Lower lobe of right lung (tissue), 2 donors: ENCODE measurements around the gene WAPL. TPM values are rescaled to one million over a fixed set of nuclear protein-coding genes. Genes with fewer than 3 reads are reported as not detected.
A peak's percentile ranks its signal among the peaks of the same experiment; 100 is the strongest.
"Not testable (repeated sequence)": the region's sequence is repeated elsewhere in the genome, so short reads cannot be mapped to it uniquely, and the experiment has no call there.

Experiments used
- ATAC-seq, 2 donors: fragments of 200-7000 bp; cut with Tn5 transposase; one replicate each; pipeline ENCODE4 v1.9.1; 2020 to 2022; ENCODE audit warnings: mild to moderate bottlenecking in 2 of 2, moderate library complexity in 2 of 2
- DNase-seq: peaks from one replicate; pipeline ENCODE4 v3.0.0-alpha.2; 2020
- H3K27ac ChIP-seq: fragments of 200-600 bp; one replicate; pipeline ENCODE4 v1.8.0; 2022
- H3K27me3 ChIP-seq: fragments of 200-600 bp; one replicate; pipeline ENCODE4 v1.8.0; 2022; ENCODE audit warnings: low read depth
- H3K36me3 ChIP-seq: fragments of 200-600 bp; one replicate; pipeline ENCODE4 v1.8.0; 2022; ENCODE audit warnings: mild to moderate bottlenecking
- H3K4me1 ChIP-seq: fragments of 200-600 bp; one replicate; pipeline ENCODE4 v1.8.0; 2022
- H3K4me3 ChIP-seq: fragments of 200-600 bp; one replicate; pipeline ENCODE4 v1.8.0; 2022; ENCODE audit warnings: mild to moderate bottlenecking
- H3K9me3 ChIP-seq: fragments of 200-600 bp; one replicate; pipeline ENCODE4 v1.8.0; 2022
- CTCF ChIP-seq: fragments of 200-600 bp; IDR thresholded peaks from one replicate; pipeline ENCODE4 v1.8.0; 2022; ENCODE audit warnings: antibody characterized with exemption, mild to moderate bottlenecking
- intact Hi-C: fragments of 100-400 bp; cut with DNase I; formaldehyde crosslinking; loops from one replicate; pipeline ENCODE4 v1.11.0; 2022
- long read RNA-seq: library from polyadenylated mRNA; unstranded; transcript quantifications from one replicate; pipeline ENCODE4 v2.0.0, GENCODE V29; 2021
- total RNA-seq: library from RNA; stranded (reverse); fragmentation: NEBNext Ultra II Directional; extraction: Animal tissue kit (Norgen Biotek cat#: 25700); gene quantifications from one replicate; pipeline ENCODE4 v1.2.1, GENCODE V29; 2021
- donor health status: DM: no; HTN: yes; CAD: no; lungs with severe emphysema.

WAPL gene, protein sequence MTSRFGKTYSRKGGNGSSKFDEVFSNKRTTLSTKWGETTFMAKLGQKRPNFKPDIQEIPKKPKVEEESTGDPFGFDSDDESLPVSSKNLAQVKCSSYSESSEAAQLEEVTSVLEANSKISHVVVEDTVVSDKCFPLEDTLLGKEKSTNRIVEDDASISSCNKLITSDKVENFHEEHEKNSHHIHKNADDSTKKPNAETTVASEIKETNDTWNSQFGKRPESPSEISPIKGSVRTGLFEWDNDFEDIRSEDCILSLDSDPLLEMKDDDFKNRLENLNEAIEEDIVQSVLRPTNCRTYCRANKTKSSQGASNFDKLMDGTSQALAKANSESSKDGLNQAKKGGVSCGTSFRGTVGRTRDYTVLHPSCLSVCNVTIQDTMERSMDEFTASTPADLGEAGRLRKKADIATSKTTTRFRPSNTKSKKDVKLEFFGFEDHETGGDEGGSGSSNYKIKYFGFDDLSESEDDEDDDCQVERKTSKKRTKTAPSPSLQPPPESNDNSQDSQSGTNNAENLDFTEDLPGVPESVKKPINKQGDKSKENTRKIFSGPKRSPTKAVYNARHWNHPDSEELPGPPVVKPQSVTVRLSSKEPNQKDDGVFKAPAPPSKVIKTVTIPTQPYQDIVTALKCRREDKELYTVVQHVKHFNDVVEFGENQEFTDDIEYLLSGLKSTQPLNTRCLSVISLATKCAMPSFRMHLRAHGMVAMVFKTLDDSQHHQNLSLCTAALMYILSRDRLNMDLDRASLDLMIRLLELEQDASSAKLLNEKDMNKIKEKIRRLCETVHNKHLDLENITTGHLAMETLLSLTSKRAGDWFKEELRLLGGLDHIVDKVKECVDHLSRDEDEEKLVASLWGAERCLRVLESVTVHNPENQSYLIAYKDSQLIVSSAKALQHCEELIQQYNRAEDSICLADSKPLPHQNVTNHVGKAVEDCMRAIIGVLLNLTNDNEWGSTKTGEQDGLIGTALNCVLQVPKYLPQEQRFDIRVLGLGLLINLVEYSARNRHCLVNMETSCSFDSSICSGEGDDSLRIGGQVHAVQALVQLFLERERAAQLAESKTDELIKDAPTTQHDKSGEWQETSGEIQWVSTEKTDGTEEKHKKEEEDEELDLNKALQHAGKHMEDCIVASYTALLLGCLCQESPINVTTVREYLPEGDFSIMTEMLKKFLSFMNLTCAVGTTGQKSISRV (N-terminal part only)
- 38.2 TPM for total RNA-seq
- long read RNA-seq, full-length matches to known transcripts, result 12 of 77 reads
- long read RNA-seq, partial matches to known transcripts, result 45 of 77 reads
- long read RNA-seq, other reads (novel, unspliced or antisense), result 20 of 77 reads

DNA sequence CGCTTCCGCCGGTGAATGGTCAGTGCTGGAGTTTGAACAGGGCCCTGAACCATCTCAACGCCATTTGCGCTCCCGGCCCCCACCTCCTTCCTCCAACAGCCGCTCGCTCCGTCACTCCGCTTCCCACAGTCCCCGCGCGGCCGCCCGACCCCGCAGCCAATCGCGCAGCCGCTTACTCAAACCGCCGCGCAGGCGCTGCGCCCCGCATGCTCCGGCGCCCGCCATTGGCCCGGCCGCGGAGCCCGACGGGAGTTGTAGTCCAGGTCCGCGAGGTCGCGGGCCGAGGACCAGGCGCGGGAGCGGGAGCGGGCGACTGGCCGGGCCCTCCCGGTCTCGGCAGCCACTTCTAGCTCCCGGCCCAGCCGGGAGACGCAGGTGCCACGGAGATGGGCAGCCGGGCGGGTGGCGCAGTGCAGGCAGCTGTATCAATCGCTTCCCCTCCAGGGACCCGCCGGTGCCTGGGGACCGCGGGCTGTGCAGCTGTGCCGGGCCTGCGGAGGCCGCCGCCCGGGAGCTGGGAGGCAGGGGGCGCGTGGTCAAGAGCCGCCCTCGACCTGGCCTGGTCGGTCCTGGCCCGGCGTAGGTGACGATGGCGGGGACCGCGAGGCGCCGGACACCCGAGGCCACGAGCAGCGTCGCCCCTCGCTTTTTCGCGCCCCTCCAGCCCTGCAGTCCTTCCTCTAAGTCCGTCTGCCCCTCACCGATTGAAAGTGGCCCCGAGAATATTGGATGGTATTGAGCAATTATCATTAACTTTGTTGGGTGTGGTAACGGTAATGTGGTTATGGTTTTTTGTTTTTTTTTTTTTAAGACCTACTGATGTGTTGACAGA is at the start of gene WAPL:
WAPL (minus strand) TSS at position 115 of the 832 bp plus-strand sequence. CDS start 3,723 bp downstream, outside the sequence.
- intact Hi-C loops, result no loop called here
- ATAC-seq, result peak; percentile 98 to 99

DNA sequence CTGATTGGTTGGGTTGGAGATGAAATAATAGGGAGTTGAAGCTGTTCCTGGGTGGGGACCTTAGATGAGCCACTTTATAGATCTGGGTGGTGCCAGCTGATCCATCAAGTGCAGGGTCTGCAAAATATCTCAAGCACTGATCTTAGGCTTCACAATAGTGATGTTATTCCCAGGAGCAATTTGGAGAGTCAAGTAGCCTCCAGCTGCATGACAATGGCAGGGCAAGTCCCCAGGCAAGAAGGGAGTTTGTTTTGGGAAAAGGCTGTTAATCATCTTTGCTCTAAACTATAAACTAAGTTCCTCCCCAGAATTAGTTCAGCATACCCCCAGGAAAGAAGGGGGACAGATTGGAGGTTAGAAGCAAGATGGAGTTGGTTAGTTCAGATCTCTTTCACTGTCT is 47.7 kb upstream of the WAPL start:
- intact Hi-C loops, result no loop called here
- H3K4me3 ChIP-seq, result no peak overlapping the region

More for the DNA sequence above, at the start of gene WAPL:
- H3K36me3 ChIP-seq, result peaks cover 9% of the 10 kb centered on the region
- no peaks in the 10 kb centered on the region for H3K9me3 ChIP-seq
- peak within 1 kb of the TSS; percentile 99 for H3K4me3 ChIP-seq
- H3K27ac ChIP-seq, result peak within 1 kb of the TSS; percentile 97
- H3K4me1 ChIP-seq, result peaks cover 61% of the 10 kb centered on the region
- TF ChIP-seq CTCF, result no peak
- no peaks in the 10 kb centered on the region for H3K27me3 ChIP-seq
- DNase-seq, result peak; percentile 97

GRCh38 chr10:86566518-86566917 is 44.9 kb upstream of the WAPL start:
- H3K36me3 ChIP-seq, DNase-seq, H3K27ac ChIP-seq, H3K4me1 ChIP-seq, H3K4me3 ChIP-seq, H3K9me3 ChIP-seq, H3K27me3 ChIP-seq, intact Hi-C loops, ATAC-seq: not testable (repeated sequence)

More for the DNA sequence above, 47.7 kb upstream of the WAPL start:
- no peaks in the 10 kb centered on the region for H3K27me3 ChIP-seq
- TF ChIP-seq CTCF, result no peak
- ATAC-seq (no peak), DNase-seq (no peak)
- H3K27ac ChIP-seq, result no peak overlapping the region
- no peaks in the 10 kb centered on the region for H3K4me1 ChIP-seq
- H3K9me3 ChIP-seq, result peaks cover 5% of the 10 kb centered on the region
- no peaks in the 10 kb centered on the region for H3K36me3 ChIP-seq

DNA sequence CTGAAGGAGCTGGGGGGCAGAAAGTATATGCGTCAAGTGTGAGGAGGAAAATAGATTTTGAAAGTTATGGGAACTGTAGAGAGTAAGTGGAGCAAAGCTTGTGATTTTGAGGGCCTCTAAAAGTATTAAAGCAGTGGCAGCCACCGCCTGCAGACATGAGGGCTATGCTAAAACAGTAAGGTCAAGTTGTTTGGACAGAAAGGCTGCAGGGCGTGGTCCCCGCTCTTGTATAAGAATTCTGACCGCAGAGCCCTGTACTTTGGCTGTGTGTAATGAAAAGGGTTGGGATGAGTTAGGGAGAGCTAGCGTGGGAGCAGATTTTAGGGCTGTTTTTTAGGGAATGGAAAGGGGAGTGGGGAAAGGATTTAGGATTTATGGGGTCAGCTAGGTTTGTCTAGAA is 41.7 kb upstream of the WAPL start:
- H3K4me3 ChIP-seq, intact Hi-C loops, H3K9me3 ChIP-seq, H3K4me1 ChIP-seq, H3K27ac ChIP-seq, H3K36me3 ChIP-seq, ATAC-seq, H3K27me3 ChIP-seq: not testable (repeated sequence)
- peak; percentile 69 for DNase-seq

DNA sequence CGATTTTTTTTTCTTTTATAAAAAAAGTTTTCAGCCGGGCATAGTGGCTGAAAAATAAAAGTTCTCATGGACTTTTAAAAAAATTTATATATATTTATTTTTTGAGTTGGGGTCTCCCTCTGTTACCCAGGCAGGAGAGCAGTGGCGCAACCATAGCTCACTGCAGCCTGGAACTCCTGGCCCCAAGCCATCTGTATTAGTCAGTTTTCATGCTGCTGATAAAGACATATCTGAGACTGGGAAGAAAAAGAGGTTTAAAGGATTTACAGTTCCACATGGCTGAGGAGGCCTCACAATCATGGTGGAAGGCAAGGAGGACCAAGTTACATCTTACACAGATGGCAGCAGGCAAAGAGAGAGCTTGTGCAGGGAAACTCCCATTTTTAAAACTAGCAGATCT is 37.1 kb upstream of the WAPL start:
- H3K9me3 ChIP-seq, H3K4me1 ChIP-seq, DNase-seq, H3K36me3 ChIP-seq, H3K4me3 ChIP-seq, H3K27me3 ChIP-seq, H3K27ac ChIP-seq, ATAC-seq, intact Hi-C loops: not testable (repeated sequence)

DNA sequence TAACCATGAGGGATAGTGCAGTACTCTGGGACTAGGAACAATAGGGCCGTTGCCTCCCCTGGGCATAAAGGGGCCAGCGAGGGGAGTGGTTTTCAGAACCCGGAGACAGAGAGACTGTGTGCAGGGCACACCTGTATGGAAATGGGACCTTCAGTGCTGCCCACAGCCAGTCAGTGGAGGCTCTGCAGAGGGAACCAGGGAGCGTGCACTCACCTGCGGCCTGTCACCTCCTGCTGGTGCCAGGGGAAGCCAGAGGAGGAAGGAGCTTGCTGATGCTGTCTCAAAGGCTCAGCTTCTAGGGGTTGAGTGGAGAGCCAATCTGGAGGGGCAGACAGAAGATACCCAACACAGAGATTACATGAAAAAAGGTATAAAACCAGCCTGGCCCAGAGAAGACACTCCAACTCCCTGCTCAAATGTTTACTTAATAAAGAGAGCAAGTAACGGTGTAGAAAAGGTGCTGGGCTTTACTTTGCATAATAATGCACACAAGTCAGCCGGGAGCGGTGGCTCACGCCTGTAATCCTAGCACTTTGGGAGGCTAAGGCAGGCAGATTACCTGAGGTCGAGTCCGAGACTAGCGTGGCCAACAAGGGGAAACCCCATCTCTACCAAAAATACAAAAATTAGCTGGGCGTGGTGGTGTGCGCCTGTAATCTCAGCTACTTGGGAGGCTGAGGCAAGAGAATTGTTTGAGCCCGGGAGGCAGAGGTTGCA is 35.5 kb upstream of the WAPL start:
- ATAC-seq, result no peak
- intact Hi-C loops, result no loop called here
- no peak overlapping the region for H3K27ac ChIP-seq

More for the DNA sequence above, 35.5 kb upstream of the WAPL start:
- Histone ChIP-seq H3K4me3 (no peak overlapping the region), H3K9me3 (no peaks in the 10 kb centered on the region), H3K4me1 (no peaks in the 10 kb centered on the region), H3K36me3 (no peaks in the 10 kb centered on the region), H3K27me3 (no peaks in the 10 kb centered on the region)
- no peak for TF ChIP-seq CTCF
- no peak for DNase-seq
